Measurements from ENCODE around the gene PSMB10. TPM values are rescaled to one million over a fixed set of nuclear protein-coding genes. Genes with fewer than 3 reads are reported as not detected.

PSMB10 gene
- total RNA-seq, 1 experiment from 2014 or later: 24.5 TPM

DNA sequence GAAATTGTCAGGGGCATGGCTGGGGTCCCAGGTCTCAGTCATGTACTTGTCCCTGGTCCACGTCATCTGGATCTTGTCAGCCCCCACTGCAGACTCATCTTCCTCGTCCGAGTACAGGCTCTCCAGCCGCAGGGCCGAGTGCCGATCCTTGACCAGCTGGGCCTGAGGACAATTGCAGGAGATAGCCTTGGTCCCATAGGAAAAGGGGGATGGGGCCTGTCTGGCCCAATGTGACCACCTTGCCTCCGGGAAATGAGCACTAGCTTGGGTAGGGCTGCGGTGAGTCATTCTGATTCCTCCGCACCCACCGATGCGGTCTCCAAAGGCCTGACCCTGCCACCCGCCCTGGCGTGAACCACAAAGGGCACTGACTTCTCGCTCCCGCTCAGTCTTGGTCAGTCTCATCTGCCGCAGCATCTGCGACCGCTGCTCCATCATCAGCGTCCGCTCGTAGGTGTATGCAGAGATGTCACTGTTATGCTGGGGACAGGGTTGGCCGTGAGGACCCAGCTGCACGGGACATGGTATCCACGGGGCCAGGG lies 8.8 kb upstream of the PSMB10 start:
- Mint-ChIP-seq H3K4me3 (no peak overlapping the region), H3K36me3 (ENCODE audit: insufficient read depth in 1 of 3, low read depth in 3 of 3) (peaks cover 11 to 57% (median 29%) of the 10 kb centered on the region in 3 experiments; a peak in 5 of 7 replicates), H3K27me3 (ENCODE audit: low read depth) (no peaks in the 10 kb centered on the region), H3K4me1 (peaks cover 2 to 15% of the 10 kb centered on the region in 2 experiments; a peak in 2 of 4 replicates), H3K9me3 (no peaks in the 10 kb centered on the region), H3K27ac (no peak overlapping the region)
- no CpG with 5 or more reads among the region's 24 CpGs for WGBS (ENCODE audit: extremely low coverage, insufficient read length, low lambda C conversion rate)
- Histone ChIP-seq H4K8ac (replicated peaks; ENCODE audit: insufficient read length, low read depth, low read length) (no peak overlapping the region), H3K79me2 (ENCODE audit: insufficient read depth, low read length) (no peaks in the 10 kb centered on the region), H3K79me1 (ENCODE audit: insufficient read depth, low read depth, low read length, poor library complexity, severe bottlenecking) (no peaks in the 10 kb centered on the region), H4K91ac (ENCODE audit: insufficient read length, low read depth, low read length) (no peak overlapping the region), H2BK120ac (ENCODE audit: low read depth, low read length, poor library complexity, severe bottlenecking) (no peak overlapping the region), H2AFZ (ENCODE audit: low read length) (no peak overlapping the region), H2BK5ac (ENCODE audit: insufficient read length, low read length) (no peak overlapping the region), H2BK20ac (ENCODE audit: low read depth, low read length, poor library complexity, severe bottlenecking) (no peak overlapping the region), H4K5ac (ENCODE audit: insufficient read length, low read depth, low read length) (no peak overlapping the region), H4K20me1 (ENCODE audit: control insufficient read depth, insufficient read depth, insufficient read length) (no peaks in the 10 kb centered on the region), H3K14ac (ENCODE audit: insufficient read depth, low read length) (no peak overlapping the region), H3K4ac (ENCODE audit: low read depth, low read length) (no peak overlapping the region), H3K9me3 (ENCODE audit: control insufficient read depth, low read depth, low read length) (no peaks in the 10 kb centered on the region), H3K4me2 (ENCODE audit: insufficient read depth, insufficient read length, low read length) (no peak overlapping the region), H3K27ac (ENCODE audit: insufficient read length, low read depth, low read length) (no peak overlapping the region), H3T11ph (ENCODE audit: low read length) (no peak overlapping the region), H3K27me3 (ENCODE audit: insufficient read depth, low read length) (no peaks in the 10 kb centered on the region), H3K23me2 (ENCODE audit: insufficient read length, low read depth, low read length, poor library complexity, severe bottlenecking) (no peaks in the 10 kb centered on the region), H3K56ac (ENCODE audit: insufficient read length, low read depth, low read length) (no peak overlapping the region), H3K4me1 (ENCODE audit: insufficient read depth, low read length) (no peaks in the 10 kb centered on the region), H2BK15ac (ENCODE audit: low read depth, low read length) (no peak overlapping the region), H2AK5ac (ENCODE audit: insufficient read length, low read length) (no peak overlapping the region), H3K23ac (ENCODE audit: insufficient read length, low read depth, low read length) (no peak overlapping the region), H2BK12ac (ENCODE audit: insufficient read length, low read depth, low read length) (no peak overlapping the region), H3K18ac (ENCODE audit: insufficient read length, low read depth, low read length) (no peak overlapping the region), H3K9ac (ENCODE audit: extremely low read depth, insufficient read length, low read length) (no peak overlapping the region)
- no peak for DNase-seq
- TF ChIP-seq, protein P1, sequence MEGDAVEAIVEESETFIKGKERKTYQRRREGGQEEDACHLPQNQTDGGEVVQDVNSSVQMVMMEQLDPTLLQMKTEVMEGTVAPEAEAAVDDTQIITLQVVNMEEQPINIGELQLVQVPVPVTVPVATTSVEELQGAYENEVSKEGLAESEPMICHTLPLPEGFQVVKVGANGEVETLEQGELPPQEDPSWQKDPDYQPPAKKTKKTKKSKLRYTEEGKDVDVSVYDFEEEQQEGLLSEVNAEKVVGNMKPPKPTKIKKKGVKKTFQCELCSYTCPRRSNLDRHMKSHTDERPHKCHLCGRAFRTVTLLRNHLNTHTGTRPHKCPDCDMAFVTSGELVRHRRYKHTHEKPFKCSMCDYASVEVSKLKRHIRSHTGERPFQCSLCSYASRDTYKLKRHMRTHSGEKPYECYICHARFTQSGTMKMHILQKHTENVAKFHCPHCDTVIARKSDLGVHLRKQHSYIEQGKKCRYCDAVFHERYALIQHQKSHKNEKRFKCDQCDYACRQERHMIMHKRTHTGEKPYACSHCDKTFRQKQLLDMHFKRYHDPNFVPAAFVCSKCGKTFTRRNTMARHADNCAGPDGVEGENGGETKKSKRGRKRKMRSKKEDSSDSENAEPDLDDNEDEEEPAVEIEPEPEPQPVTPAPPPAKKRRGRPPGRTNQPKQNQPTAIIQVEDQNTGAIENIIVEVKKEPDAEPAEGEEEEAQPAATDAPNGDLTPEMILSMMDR (conservative IDR thresholded peaks at IDR 0.05): no peak
